Lung (tissue), 12 donors: ENCODE measurements around the gene SESN1. TPM values are rescaled to one million over a fixed set of nuclear protein-coding genes. Genes with fewer than 3 reads are reported as not detected.

Source experiments
- ATAC-seq: fragments of 200-7000 bp; cut with Tn5 transposase; one replicate; pipeline ENCODE4 v1.9.1; 2020; ENCODE audit warnings: moderate number of reproducible peaks; ENCODE audit not compliant: insufficient read depth, low FRiP score
- DNase-seq, 3 donors: peaks; one replicate each; pipeline ENCODE4 v3.0.0-alpha.2; 2013 to 2017
- H3K27ac ChIP-seq, 2 donors: one replicate each; pipeline ENCODE4 v1.5.1; 2013; ENCODE audit warnings: mild to moderate bottlenecking in 2 of 2, moderate library complexity in 2 of 2, control low read depth in 1 of 2, inconsistent platforms in 1 of 2, low read depth in 1 of 2, low read length in 1 of 2
- H3K27me3 ChIP-seq, 3 donors: one replicate each; pipeline ENCODE4 v1.5.1; 2013; ENCODE audit warnings: low read length in 2 of 3; ENCODE audit not compliant: control insufficient read depth in 3 of 3, insufficient read depth in 3 of 3
- H3K36me3 ChIP-seq, 4 donors: one replicate each; pipeline ENCODE4 v1.5.1; 2013; ENCODE audit warnings: low read length in 4 of 4, mild to moderate bottlenecking in 1 of 4, moderate library complexity in 1 of 4; ENCODE audit not compliant: control insufficient read depth in 4 of 4, insufficient read depth in 4 of 4
- H3K4me1 ChIP-seq, 5 donors: one replicate each; pipeline ENCODE4 v1.5.1; 2013; ENCODE audit warnings: low read length in 5 of 5, mild to moderate bottlenecking in 2 of 5, moderate library complexity in 1 of 5; ENCODE audit not compliant: control insufficient read depth in 5 of 5, insufficient read depth in 5 of 5
- H3K4me3 ChIP-seq: one replicate; pipeline ENCODE4 v1.5.1; 2013; ENCODE audit warnings: mild to moderate bottlenecking, control low read depth, moderate library complexity
- H3K9ac ChIP-seq, 2 donors: one replicate each; pipeline ENCODE4 v1.5.1; 2013; ENCODE audit warnings: low read length in 2 of 2, control low read depth in 1 of 2; ENCODE audit not compliant: insufficient read depth in 1 of 2
- H3K9me3 ChIP-seq, 4 donors: one replicate each; pipeline ENCODE4 v1.5.1; 2013; ENCODE audit warnings: low read length in 3 of 4, mild to moderate bottlenecking in 1 of 4, moderate library complexity in 1 of 4; ENCODE audit not compliant: control insufficient read depth in 4 of 4, insufficient read depth in 3 of 4
- WGBS, 2 donors: extraction: QIAGEN DNeasy Blood & Tissue Kit; methylation state at CpG; one replicate each; pipeline ENCODE4 v1.1.7; 2013; 5-methylcytosine and 5-hydroxymethylcytosine counted together
- polyA plus RNA-seq, 2 donors: library from polyadenylated mRNA; stranded (reverse); fragments of 200-250 nt; gene quantifications; one replicate each; pipeline ENCODE4 v1.2.1, GENCODE V29; 2013
- total RNA-seq, 2 donors: library from RNA; depleted of rRNA in 1 of 2; stranded (reverse); fragments of >200 nt in 1 of 2; gene quantifications; one replicate each; pipeline ENCODE4 v1.2.1, GENCODE V29; 2014 to 2021
- TF ChIP-seq, protein P1 (sequence below): IDR thresholded peaks from 2 replicates; pipeline ENCODE4 v1.5.1; 2012; ENCODE audit warnings: mild to moderate bottlenecking; ENCODE audit errors: control extremely low read depth, extremely low read depth
- donor health status: control.
- donor health status: control.
- donor health status: Bipolar disorder and iron deficiency.
- donor health status: healthy.
- donor health status: DM: yes; HTN: yes; CAD: no.

SESN1 gene
- total and polyA plus RNA-seq, 4 donors = 12.9 to 69.8 (median 21.0) TPM

DNA sequence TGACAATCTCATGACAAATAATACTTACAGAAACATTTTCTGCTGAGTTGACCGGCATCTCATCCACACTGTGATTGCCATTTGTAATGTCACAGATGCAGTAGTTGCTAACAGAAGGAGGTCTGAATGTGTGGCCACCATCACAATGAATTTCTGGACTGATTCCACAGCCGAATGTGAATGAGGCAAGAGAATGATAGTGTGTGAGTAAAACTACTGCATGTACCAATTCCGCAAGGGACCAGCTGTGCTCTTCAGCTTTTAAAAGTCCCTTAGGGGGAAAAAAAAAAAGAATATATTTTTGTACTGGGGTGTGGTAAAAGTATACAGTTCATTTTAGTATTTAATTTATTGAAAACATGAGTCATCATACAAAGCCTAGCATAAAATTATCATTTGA is 96.2 kb downstream of the SESN1 start:
- Histone ChIP-seq H3K36me3 (peaks cover 1 to 25% (median 9%) of the 10 kb centered on the region in 4 donors), H3K9me3 (no peaks in the 10 kb centered on the region), H3K27me3 (no peaks in the 10 kb centered on the region), H3K27ac (peak overlapping the region in 1 of 2 donors; percentile 10), H3K9ac (no peak overlapping the region), H3K4me1 (peaks cover 0 to 45% (median 13%) of the 10 kb centered on the region in 5 donors), H3K4me3 (no peak overlapping the region)
- DNase-seq (peak; percentile 59 to 87 (median 85)), ATAC-seq (no peak)
- TF ChIP-seq, protein P1, sequence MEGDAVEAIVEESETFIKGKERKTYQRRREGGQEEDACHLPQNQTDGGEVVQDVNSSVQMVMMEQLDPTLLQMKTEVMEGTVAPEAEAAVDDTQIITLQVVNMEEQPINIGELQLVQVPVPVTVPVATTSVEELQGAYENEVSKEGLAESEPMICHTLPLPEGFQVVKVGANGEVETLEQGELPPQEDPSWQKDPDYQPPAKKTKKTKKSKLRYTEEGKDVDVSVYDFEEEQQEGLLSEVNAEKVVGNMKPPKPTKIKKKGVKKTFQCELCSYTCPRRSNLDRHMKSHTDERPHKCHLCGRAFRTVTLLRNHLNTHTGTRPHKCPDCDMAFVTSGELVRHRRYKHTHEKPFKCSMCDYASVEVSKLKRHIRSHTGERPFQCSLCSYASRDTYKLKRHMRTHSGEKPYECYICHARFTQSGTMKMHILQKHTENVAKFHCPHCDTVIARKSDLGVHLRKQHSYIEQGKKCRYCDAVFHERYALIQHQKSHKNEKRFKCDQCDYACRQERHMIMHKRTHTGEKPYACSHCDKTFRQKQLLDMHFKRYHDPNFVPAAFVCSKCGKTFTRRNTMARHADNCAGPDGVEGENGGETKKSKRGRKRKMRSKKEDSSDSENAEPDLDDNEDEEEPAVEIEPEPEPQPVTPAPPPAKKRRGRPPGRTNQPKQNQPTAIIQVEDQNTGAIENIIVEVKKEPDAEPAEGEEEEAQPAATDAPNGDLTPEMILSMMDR = no peak
- WGBS, 2 donors = 91 to 94% methylated on average over 3 of the region's 3 CpGs

DNA sequence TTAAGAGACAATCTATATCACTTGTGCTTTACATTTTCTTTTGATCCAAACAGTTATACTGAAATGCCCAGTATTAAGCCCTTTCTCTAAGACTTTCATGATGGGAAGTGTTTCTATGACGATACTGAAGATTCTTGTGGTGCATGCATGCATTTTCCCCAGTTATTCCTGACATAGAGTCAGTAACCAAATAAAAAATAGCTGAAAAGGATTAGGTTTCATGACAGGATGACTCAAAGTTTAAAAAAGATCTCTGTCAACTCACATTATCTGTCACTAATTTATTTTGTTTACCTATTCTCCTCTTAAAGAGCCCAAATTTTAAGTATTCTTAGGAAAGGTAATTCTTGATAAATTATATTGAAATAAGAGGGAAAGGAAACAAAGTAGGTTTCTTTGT is 98.4 kb downstream of the SESN1 start:
- H3K36me3 ChIP-seq = peaks cover 4 to 33% (median 15%) of the 10 kb centered on the region in 4 donors
- 100% methylated on average over 1 of the region's 1 CpG for WGBS, 2 donors
- ATAC-seq (no peak), DNase-seq (no peak)
- peak overlapping the region in 1 of 2 donors; percentile 13 for H3K9ac ChIP-seq
- TF ChIP-seq, protein P1 = no peak
- H3K4me1 ChIP-seq = peaks cover 0 to 27% (median 7%) of the 10 kb centered on the region in 5 donors
- no peak overlapping the region for H3K4me3 ChIP-seq
- no peak overlapping the region for H3K27ac ChIP-seq
- no peaks in the 10 kb centered on the region for H3K9me3 ChIP-seq
- no peaks in the 10 kb centered on the region for H3K27me3 ChIP-seq

GRCh38 chr6:108995296-108995695 is 99.3 kb downstream of the SESN1 start:
- H3K9me3 ChIP-seq = no peaks in the 10 kb centered on the region
- peak overlapping the region in 1 of 2 donors; percentile 40 for H3K27ac ChIP-seq
- H3K4me1 ChIP-seq = peaks cover 0 to 18% (median 5%) of the 10 kb centered on the region in 5 donors
- H3K9ac ChIP-seq = no peak overlapping the region
- H3K36me3 ChIP-seq = peaks cover 8 to 42% (median 22%) of the 10 kb centered on the region in 4 donors
- ATAC-seq (no peak), DNase-seq (peak in 2 of 3 donors; percentile 29 to 56)
- H3K4me3 ChIP-seq = no peak overlapping the region
- TF ChIP-seq, protein P1 = no peak
- H3K27me3 ChIP-seq = no peaks in the 10 kb centered on the region

GRCh38 chr6:108993876-108994275 is 100.8 kb downstream of the SESN1 start:
- no peak overlapping the region for H3K9ac ChIP-seq
- peaks cover 15 to 41% (median 25%) of the 10 kb centered on the region in 4 donors for H3K36me3 ChIP-seq
- no peaks in the 10 kb centered on the region for H3K9me3 ChIP-seq
- ATAC-seq (no peak), DNase-seq (no peak)
- 92 to 100% methylated on average over 3 of the region's 3 CpGs for WGBS, 2 donors
- no peaks in the 10 kb centered on the region for H3K27me3 ChIP-seq
- TF ChIP-seq, protein P1 = no peak
- peaks cover 0 to 7% (median 0%) of the 10 kb centered on the region in 5 donors for H3K4me1 ChIP-seq
- H3K27ac ChIP-seq = no peak overlapping the region
- no peak overlapping the region for H3K4me3 ChIP-seq
